ENCODE data around the gene VKORC1L1. TPM values are rescaled to one million over a fixed set of nuclear protein-coding genes. Genes with fewer than 3 reads are reported as not detected.
"Not testable (repeated sequence)": the region's sequence is repeated elsewhere in the genome, so short reads cannot be mapped to it uniquely, and the experiment has no call there.

VKORC1L1 gene
- total RNA-seq, 2 donors from 2014 or later: 12.3 to 13.5 TPM

DNA sequence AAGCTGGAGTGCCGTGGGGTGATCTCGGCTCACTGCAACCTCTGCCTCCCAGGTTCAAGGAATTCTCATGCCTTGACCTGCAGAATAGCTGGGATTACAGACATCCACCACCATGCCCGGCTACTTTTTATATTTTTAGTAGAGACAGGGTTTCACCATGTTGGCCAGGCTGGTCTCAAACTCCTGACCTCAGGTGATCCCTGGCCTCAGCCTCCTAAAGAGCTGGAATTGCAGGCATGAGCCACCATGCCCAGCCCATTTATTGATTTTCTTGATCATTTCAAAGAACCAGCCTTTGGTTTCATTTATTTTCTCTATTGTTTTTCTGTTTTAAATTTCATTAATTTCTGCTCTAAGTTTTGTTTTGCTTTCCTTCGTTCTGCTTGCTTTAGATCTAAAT, 58.8 kb downstream of the VKORC1L1 start:
- Histone ChIP-seq H3K27me3 (no peaks in the 10 kb centered on the region), H3K4me3 (no peak overlapping the region), H3K27ac (no peak overlapping the region), H3K36me3 (no peaks in the 10 kb centered on the region), H3K4me1 (no peaks in the 10 kb centered on the region), H3K9me3 (no peaks in the 10 kb centered on the region)
- TF ChIP-seq, protein P1, sequence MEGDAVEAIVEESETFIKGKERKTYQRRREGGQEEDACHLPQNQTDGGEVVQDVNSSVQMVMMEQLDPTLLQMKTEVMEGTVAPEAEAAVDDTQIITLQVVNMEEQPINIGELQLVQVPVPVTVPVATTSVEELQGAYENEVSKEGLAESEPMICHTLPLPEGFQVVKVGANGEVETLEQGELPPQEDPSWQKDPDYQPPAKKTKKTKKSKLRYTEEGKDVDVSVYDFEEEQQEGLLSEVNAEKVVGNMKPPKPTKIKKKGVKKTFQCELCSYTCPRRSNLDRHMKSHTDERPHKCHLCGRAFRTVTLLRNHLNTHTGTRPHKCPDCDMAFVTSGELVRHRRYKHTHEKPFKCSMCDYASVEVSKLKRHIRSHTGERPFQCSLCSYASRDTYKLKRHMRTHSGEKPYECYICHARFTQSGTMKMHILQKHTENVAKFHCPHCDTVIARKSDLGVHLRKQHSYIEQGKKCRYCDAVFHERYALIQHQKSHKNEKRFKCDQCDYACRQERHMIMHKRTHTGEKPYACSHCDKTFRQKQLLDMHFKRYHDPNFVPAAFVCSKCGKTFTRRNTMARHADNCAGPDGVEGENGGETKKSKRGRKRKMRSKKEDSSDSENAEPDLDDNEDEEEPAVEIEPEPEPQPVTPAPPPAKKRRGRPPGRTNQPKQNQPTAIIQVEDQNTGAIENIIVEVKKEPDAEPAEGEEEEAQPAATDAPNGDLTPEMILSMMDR (IDR thresholded peaks at IDR 0.05): no peak
- DNase-seq (ENCODE audit: low spot score): no peak

DNA sequence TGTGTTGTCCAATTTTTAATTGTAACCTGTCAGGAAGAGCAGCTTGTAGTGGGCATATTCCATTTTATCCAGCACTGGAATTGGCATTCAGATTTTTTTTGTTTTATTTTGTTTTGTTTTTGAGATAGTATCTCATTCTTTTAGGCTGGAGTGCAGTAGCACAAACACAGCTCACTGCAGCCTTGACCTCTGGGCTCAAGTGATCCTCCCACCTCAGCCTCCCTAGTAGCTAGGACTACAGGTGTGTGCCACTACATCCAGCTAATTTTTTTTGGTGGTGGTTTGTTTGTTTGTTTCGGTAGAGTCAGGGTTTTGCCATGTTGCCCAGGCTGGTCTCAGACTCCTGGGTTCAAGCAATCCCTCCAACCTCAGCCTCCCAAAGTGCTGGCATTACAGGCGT, 64.4 kb downstream of the VKORC1L1 start:
- H3K4me1 ChIP-seq: no peaks in the 10 kb centered on the region
- H3K36me3 ChIP-seq: no peaks in the 10 kb centered on the region
- H3K4me3 ChIP-seq: no peak overlapping the region
- DNase-seq (ENCODE audit: low spot score): no peak
- no peak overlapping the region for H3K27ac ChIP-seq
- no peaks in the 10 kb centered on the region for H3K9me3 ChIP-seq
- TF ChIP-seq, protein P1 (IDR thresholded peaks at IDR 0.05): no peak
- H3K27me3 ChIP-seq: no peaks in the 10 kb centered on the region

DNA sequence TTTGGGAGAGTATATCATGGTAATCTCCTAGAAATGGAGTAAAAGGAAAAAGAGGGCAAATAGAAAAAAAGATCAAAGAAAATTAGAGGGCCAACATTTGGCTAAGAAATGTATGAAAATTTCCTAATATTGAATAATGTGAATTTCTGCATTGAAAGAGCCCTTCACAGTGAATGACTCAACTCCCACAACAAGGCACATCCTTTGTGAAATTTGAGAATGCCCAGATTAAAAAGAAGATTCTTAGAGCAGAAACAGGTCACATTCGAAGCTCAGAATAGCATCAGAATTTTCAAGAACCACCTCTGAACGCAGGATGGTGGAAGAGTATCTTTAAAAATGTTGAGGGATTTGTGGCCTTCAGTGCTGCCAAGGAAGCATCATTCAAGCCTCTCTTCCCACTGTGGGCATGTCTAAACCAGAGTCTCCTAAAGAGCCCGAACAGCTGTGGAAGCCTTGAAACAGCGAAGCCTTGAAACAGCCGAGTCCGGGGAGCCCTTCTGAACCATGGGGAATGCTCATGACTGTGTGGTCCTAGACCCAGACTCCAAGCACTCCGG, 65.5 kb downstream of the VKORC1L1 start:
- no peak overlapping the region for H3K4me3 ChIP-seq
- no peak overlapping the region for H3K27ac ChIP-seq
- no peaks in the 10 kb centered on the region for H3K27me3 ChIP-seq
- no peaks in the 10 kb centered on the region for H3K4me1 ChIP-seq
- DNase-seq (ENCODE audit: low spot score): no peak
- H3K36me3 ChIP-seq: no peaks in the 10 kb centered on the region
- H3K9me3 ChIP-seq: no peaks in the 10 kb centered on the region
- TF ChIP-seq, protein P1 (IDR thresholded peaks at IDR 0.05): no peak

GRCh38 chr7:65945787-65946186, 72.9 kb downstream of the VKORC1L1 start:
- H3K4me3 ChIP-seq; H3K36me3 ChIP-seq; H3K4me1 ChIP-seq; H3K27ac ChIP-seq; DNase-seq (ENCODE audit: low spot score); H3K9me3 ChIP-seq; H3K27me3 ChIP-seq: not testable (repeated sequence)

- no peak for DNase-seq (ENCODE audit: low spot score)
- Histone ChIP-seq H3K36me3 (no peaks in the 10 kb centered on the region), H3K4me3 (no peak overlapping the region), H3K4me1 (no peaks in the 10 kb centered on the region), H3K9me3 (no peaks in the 10 kb centered on the region), H3K27ac (no peak overlapping the region), H3K27me3 (no peaks in the 10 kb centered on the region)
- TF ChIP-seq, protein P1 (IDR thresholded peaks at IDR 0.05): no peak
Measured at GRCh38 chr7:65946904-65947303, 74.0 kb downstream of the VKORC1L1 start.

GRCh38 chr7:65951837-65952578, 79.1 kb downstream of the VKORC1L1 start:
- Histone ChIP-seq H3K27ac (no peak overlapping the region), H3K36me3 (peaks cover 30% of the 10 kb centered on the region), H3K27me3 (no peaks in the 10 kb centered on the region), H3K4me1 (no peaks in the 10 kb centered on the region), H3K4me3 (no peak overlapping the region), H3K9me3 (no peaks in the 10 kb centered on the region)
- DNase-seq (ENCODE audit: low spot score): no peak
- TF ChIP-seq, protein P1 (IDR thresholded peaks at IDR 0.05): no peak

Data from right atrium auricular region (tissue), 2 donors.